Omental fat pad (tissue), 4 donors: ENCODE measurements around the gene DOK5. TPM values are rescaled to one million over a fixed set of nuclear protein-coding genes. Genes with fewer than 3 reads are reported as not detected.
A peak's percentile ranks its signal among the peaks of the same experiment; 100 is the strongest.

Experiments
- ATAC-seq: fragments of 150-250 bp; one replicate; pipeline ENCODE4 v1.9.1; 2016; ENCODE audit warnings: mild to moderate bottlenecking, moderate library complexity; ENCODE audit not compliant: low FRiP score
- DNase-seq: peaks from one replicate; pipeline ENCODE4 v3.0.0-alpha.2; 2019; ENCODE audit warnings: low spot score
- CTCF ChIP-seq, 3 donors: fragments of 450-650 bp; IDR thresholded peaks; one replicate each; pipeline ENCODE4 v1.5.1; 2016 to 2017; ENCODE audit warnings: antibody characterized with exemption in 3 of 3, mild to moderate bottlenecking in 3 of 3, moderate library complexity in 2 of 3
- total RNA-seq, 4 donors: library from RNA; depleted of rRNA; stranded (reverse); fragments of >200 nt; gene quantifications; one replicate each; pipeline ENCODE4 v1.1.0, GENCODE V29; 2016

Gene DOK5
- total RNA-seq, 4 donors from 2014 or later: 1.9 to 10.2 (median 2.1) TPM

- TF ChIP-seq CTCF (IDR thresholded peaks at IDR 0.05): no peak
- ATAC-seq (no peak), DNase-seq (no peak)
Observed at GRCh38 chr20:54469293-54469692, 6.1 kb upstream of the DOK5 start.

DNA sequence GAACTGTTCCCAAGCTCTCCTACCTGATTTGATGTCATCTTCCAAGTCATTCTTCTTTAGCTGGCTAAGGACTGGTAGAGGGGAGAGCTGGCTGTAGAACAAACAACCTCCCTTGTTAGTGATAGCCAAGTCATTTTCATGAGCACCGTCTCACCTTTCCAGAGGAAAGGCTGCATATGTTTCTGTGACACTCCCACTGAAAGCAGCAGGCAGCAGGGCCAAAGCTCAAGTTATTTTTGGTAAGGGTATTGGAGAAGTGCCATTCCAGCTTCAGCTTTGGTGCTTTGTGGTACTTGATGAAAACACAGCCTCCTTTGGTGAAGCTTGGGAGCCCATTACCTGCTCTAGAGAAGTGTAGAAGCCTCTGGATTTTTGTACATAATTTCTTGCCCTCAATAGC, 5.4 kb upstream of the DOK5 start:
- ATAC-seq: no peak
- no peak for TF ChIP-seq CTCF (IDR thresholded peaks at IDR 0.05)
- DNase-seq: no peak

DNA sequence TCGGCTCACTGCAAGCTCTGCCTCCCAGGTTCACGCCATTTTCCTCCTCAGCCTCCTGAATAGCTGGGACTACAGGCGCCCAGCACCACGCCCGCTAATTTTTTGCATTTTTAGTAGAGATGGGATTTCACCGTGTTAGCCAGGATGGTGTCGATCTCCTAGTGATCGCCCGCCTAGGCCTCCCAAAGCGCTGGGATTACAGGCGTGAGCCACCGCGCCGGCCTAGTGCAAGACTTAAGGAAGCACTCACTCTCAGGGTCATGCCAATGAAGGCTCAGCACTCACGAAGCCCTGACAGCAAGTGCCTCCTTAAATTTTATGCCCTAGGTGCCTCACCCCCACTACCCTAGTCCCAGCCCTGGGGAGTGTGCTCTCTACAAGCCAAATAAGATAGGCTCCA, 4.7 kb upstream of the DOK5 start:
- ATAC-seq (no peak), DNase-seq (no peak)
- TF ChIP-seq CTCF (IDR thresholded peaks at IDR 0.05): no peak

DNA sequence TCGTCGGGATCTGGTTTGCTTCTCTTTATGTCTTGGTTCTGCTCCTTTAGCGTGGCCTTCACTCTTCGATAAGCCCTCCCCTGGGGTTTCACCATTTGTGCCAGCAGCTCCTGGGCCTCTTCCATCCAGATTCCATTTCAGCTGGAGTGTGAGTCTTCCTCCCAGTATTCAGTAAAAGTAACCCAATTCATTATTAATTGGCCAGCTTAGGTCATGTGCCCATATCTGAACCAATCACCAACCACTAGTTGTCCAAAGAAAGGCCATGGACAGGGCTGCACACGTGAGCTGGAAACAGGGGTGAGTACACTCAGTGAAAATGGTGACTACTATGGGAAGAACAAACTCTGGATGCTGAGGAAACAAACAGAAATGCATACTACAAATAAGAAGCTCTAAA, 2.8 kb upstream of the DOK5 start:
- no peak for ATAC-seq
- TF ChIP-seq CTCF (IDR thresholded peaks at IDR 0.05): no peak
- DNase-seq: no peak

DNA sequence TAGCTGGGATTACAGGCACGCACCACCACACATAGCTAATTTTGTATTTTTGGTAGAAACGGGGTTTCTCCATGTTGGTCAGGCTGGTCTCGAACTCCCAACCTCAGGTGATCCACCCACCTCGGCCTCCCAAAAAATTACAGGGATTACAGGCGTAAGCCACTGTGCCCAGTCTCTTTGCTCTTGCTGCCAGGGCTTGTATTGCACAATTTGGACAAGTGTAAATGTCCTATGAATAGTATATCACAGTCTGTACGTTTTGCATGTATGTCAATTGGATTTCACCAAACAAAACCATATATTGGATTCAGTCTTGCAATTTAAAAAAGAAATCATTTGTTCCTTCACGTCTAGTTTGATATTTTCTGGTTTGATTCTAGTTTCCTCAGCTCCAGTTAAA, 2.1 kb upstream of the DOK5 start:
- TF ChIP-seq CTCF (IDR thresholded peaks at IDR 0.05): no peak
- no peak for ATAC-seq
- DNase-seq: no peak

DNA sequence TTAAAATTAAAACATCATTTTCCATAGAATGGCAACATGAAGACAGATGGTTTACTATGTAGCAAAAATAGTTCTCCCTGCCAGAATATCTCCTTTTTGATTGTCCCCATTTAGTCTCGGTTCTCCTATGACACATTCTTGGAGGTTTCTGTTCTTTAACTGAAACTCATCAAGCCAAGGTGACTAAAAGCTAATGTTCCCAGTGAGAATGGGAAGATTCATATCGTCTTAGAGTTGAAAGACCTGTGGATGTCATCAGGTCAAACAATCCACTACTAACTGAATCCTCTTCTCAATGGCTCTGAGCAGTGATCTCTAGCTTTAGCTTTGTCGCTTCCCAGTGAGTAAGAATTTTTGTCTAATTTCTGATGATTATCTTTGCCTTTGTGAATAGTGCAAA, 1.3 kb upstream of the DOK5 start:
- no peak for TF ChIP-seq CTCF (IDR thresholded peaks at IDR 0.05)
- no peak for ATAC-seq
- DNase-seq: no peak

DNA sequence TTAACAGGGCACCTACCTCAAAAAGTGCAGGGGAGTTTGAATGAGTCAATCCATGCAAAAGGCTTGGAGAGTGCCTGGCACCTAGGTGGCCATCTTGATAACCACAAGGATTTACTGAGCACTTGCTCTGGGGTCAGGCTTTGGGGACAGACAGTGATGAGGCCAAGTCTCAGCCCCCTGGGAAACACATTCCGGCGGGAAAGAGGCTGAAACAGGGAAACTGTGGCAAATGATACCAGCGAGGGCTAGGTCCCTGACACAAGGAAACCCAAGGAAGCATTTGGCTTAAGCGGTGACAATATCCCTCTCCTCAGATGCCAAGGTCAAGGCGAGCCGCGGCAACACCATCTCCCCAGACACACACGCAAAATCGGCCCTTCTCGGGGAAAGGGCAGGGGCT, 527 bp upstream of the DOK5 start:
- ATAC-seq (peak; percentile 22), DNase-seq (no peak)
- no peak for TF ChIP-seq CTCF (IDR thresholded peaks at IDR 0.05)
